DMS153 treated with DMSO at 0.1 percent for 48 hours (cell line): ENCODE measurements around the gene NEIL1.
"Not testable (repeated sequence)": the region's sequence is repeated elsewhere in the genome, so short reads cannot be mapped to it uniquely, and the experiment has no call there.

ENCODE experiments used
- DNase-seq: peaks from one replicate; lab custom pipeline; 2025; ENCODE audit not compliant: unreplicated experiment; lab: John Stamatoyannopoulos, UW

Gene NEIL1

GRCh38 chr15:75346796-75347221 lies at the start of gene NEIL1:
TSS of gene NEIL1 (plus strand) at chr15:75347039. CDS start at chr15:75348906, 1,867 bp downstream.
- no peak for DNase-seq

- DNase-seq: not testable (repeated sequence)
These were observed 48.1 kb upstream of the NEIL1 start for GRCh38 chr15:75298541-75299310.

GRCh38 chr15:75299311-75299688 lies 47.5 kb upstream of the NEIL1 start:
- not testable (repeated sequence) for DNase-seq

- DNase-seq: not testable (repeated sequence)
These were observed 46.8 kb upstream of the NEIL1 start for GRCh38 chr15:75300026-75300425.

- DNase-seq: no peak
These were observed 44.5 kb upstream of the NEIL1 start for GRCh38 chr15:75302318-75302717.

- not testable (repeated sequence) for DNase-seq
These were observed 44.1 kb upstream of the NEIL1 start for GRCh38 chr15:75302753-75303152.

- no peak for DNase-seq
These were observed 40.7 kb upstream of the NEIL1 start for GRCh38 chr15:75306188-75306587.

- no peak for DNase-seq
These were observed 39.0 kb upstream of the NEIL1 start for GRCh38 chr15:75307778-75308390.

- no peak for DNase-seq
These were observed 37.1 kb upstream of the NEIL1 start for GRCh38 chr15:75309711-75310110.

- not testable (repeated sequence) for DNase-seq
These were observed 34.3 kb upstream of the NEIL1 start for GRCh38 chr15:75312548-75312947.

GRCh38 chr15:75313116-75313845 lies 33.6 kb upstream of the NEIL1 start:
- no peak for DNase-seq

GRCh38 chr15:75314552-75315290 lies 32.1 kb upstream of the NEIL1 start:
- no peak for DNase-seq

- not testable (repeated sequence) for DNase-seq
These were observed 27.5 kb upstream of the NEIL1 start for GRCh38 chr15:75319231-75319897.

- no peak for DNase-seq
These were observed 25.1 kb upstream of the NEIL1 start for GRCh38 chr15:75321711-75322110.

- no peak for DNase-seq
These were observed 20.9 kb upstream of the NEIL1 start for GRCh38 chr15:75325922-75326321.

- DNase-seq: no peak
These were observed 19.8 kb upstream of the NEIL1 start for GRCh38 chr15:75327005-75327404.

- DNase-seq: no peak
These were observed 19.3 kb upstream of the NEIL1 start for GRCh38 chr15:75327491-75327890.

- DNase-seq: no peak
These were observed 18.1 kb upstream of the NEIL1 start for GRCh38 chr15:75328493-75329314.

- no peak for DNase-seq
These were observed 17.3 kb upstream of the NEIL1 start for GRCh38 chr15:75329571-75329970.

GRCh38 chr15:75332093-75332492 lies 14.7 kb upstream of the NEIL1 start:
- not testable (repeated sequence) for DNase-seq
